Epithelial cell of proximal tubule (primary cell): Measurements from ENCODE around the gene MTUS2. TPM values are rescaled to one million over a fixed set of nuclear protein-coding genes. Genes with fewer than 3 reads are reported as not detected.

Experiments used
- DNase-seq: peaks from one replicate; pipeline ENCODE4 v3.0.0-alpha.2; 2011; ENCODE audit warnings: low read depth
- H3K4me3 ChIP-seq: 2 replicates; pipeline ENCODE4 v1.5.1; 2011; ENCODE audit warnings: low read depth, mild to moderate bottlenecking, low read length
- total RNA-seq: library from RNA; depleted of rRNA; stranded (reverse); fragments of >200 nt; gene quantifications from 2 replicates; pipeline ENCODE4 v1.2.3, GENCODE V29; 2015
- TF ChIP-seq, protein P1 (sequence below): conservative IDR thresholded peaks from 2 replicates; pipeline ENCODE4 v1.5.1; 2012; ENCODE audit warnings: low read depth, mild to moderate bottlenecking, low read length

The MTUS2 gene
- total RNA-seq, 1 donor from 2014 or later, result not detected

DNA sequence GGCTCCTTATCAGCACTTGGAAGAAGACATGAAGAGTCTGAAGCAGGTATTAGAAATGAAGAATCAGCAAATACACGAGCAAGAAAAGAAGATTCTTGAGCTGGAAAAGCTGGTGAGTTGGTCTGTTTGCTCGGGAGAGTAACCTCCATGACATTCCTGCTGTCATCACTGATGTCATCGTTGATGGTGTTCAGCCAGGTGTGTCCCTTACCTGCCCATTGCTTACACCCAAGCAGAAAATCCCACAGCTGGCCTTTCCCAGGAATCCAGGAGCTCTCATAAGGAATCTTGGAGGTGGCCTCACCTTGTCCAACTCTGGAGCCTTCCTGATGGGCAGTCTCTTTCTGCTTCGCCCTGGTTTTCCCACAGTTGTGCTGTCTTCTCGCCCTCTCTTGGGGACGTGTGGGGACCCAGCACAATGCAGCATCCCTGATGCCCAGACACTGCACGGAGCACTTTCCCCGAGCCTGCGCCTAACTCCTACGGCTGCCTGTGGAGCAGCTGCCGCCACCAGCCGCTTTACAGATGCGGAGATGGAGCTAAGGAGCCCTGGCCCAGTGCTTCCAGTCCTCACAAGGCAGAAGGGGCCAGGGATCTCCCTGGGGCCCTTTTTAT is 678.4 kb downstream of the MTUS2 start:
- TF ChIP-seq, protein P1, sequence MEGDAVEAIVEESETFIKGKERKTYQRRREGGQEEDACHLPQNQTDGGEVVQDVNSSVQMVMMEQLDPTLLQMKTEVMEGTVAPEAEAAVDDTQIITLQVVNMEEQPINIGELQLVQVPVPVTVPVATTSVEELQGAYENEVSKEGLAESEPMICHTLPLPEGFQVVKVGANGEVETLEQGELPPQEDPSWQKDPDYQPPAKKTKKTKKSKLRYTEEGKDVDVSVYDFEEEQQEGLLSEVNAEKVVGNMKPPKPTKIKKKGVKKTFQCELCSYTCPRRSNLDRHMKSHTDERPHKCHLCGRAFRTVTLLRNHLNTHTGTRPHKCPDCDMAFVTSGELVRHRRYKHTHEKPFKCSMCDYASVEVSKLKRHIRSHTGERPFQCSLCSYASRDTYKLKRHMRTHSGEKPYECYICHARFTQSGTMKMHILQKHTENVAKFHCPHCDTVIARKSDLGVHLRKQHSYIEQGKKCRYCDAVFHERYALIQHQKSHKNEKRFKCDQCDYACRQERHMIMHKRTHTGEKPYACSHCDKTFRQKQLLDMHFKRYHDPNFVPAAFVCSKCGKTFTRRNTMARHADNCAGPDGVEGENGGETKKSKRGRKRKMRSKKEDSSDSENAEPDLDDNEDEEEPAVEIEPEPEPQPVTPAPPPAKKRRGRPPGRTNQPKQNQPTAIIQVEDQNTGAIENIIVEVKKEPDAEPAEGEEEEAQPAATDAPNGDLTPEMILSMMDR, result no peak
- DNase-seq, result no peak
- H3K4me3 ChIP-seq, result no peak overlapping the region

DNA sequence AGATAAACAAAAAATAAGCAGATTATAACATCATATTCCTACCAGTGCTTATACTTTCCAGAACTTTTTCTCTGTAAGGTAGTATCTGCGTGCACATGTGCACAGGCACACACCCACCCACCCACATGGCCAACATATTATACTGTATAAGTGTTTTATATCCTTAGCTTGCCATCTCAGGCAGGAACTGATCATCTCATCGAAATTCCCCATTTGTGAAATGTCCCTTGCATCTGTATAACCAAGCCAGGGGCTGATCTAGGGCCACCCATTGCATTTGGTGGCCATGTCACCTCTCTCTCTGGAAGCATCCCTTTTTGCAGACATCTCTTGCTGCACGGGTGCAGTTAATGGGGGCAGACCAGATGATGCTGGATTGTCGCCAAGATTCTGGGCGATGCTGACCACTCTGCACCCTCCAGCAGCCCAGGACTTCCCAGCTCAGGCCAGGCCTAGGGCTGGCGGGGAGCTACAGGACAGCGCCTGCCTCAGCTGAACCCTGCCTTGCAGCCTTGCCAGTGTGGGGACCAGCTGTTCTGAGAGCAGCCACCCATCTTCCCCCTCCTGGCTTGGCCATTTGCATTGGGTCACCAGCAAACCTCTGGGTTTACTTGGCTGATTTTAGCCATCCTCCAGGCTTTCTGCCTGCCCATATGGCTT is 679.5 kb downstream of the MTUS2 start:
- TF ChIP-seq, protein P1, result no peak
- H3K4me3 ChIP-seq, result no peak overlapping the region
- DNase-seq, result no peak

- H3K4me3 ChIP-seq, result no peak overlapping the region
- TF ChIP-seq, protein P1, result no peak
- DNase-seq, result no peak
These were observed 680.2 kb downstream of the MTUS2 start for GRCh38 chr13:29500386-29500785.

DNA sequence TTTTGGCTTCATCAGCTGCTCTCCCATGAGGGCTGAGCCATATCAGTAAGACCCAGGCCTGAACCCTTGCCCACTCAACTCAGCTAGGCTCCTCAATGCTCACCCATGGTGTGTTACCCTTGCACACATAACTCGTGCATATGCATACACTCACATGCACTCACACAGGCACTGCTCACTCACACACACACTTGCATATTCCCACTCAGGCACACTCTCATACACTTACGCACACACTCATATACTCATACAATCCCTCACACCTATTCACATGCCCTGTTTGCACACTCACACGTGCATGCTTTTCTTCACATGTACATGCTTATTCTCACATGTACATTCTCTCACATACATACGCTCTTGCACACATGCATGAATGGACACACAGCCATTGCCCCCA is 681.5 kb downstream of the MTUS2 start:
- TF ChIP-seq, protein P1, result no peak
- no peak for DNase-seq
- H3K4me3 ChIP-seq, result no peak overlapping the region

DNA sequence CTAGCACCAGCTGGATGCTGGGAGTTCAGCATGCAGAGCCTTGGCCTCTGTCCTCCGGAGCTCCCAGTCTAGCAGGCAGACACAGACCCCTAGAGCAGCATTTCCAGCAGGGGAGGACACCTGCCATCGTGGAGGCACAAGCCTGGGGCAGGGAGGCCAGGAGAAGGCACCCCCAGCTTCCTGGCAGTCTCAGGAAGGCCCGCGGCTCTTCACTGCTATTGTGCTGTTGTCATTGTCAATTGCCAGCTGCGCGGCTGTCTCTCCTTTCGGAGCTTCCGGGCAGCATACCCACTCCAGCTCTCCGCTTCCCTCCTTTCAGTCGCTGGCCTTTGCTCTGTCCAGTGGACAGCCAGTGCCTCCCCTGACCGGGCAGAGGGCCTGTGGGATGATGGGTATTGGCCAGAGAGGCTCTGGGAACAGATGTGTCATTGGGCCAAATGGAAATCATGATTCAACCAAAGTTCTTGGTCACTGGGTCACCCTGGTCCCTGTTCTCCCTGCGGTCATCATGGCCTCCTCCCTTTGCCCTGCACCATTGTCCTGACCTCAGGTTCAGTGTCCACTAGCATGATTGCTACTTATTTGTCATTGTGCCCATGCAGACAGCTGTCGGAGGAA is 682.4 kb downstream of the MTUS2 start:
- no peak overlapping the region for H3K4me3 ChIP-seq
- no peak for DNase-seq
- TF ChIP-seq, protein P1, result no peak

DNA sequence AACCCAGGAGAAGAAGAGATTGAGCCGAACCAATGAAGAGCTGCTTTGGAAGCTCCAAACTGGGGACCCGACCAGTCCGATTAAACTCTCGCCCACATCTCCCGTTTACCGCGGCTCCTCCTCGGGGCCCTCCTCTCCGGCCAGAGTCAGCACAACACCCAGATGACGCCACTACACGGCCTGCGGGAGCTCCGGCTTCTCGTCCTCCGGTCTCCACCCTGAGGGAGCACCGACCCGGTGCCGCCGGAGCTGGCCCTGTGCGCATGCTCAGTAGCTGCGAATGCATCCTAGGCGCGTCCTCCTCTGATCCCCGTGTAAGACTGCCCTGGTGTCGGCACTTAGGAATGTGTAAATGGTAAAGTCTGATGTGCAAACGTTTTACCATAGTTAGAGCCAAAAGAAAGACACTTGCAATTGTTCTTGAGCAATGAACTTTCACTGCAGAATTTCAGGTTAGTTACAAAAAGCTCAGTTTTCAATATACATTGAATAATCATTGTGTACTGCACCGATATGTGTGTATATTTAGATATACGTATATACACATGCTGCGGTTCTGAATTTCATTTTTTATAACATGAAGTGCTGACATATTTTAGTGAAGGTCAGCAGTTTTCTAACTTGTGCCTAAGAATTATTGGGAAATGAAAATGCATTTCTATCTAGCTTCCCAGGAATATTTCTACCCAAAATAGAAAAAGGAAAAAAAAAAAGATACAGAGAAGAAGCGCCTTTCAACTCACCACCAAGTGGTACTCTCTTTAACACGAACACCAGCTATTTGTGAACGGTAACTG is 683.1 kb downstream of the MTUS2 start:
- no peak for DNase-seq
- TF ChIP-seq, protein P1, result no peak
- H3K4me3 ChIP-seq, result no peak overlapping the region
